ENCODE data around the gene INHA.

The INHA gene

GRCh38 chr2:219559156-219559915 is 12.8 kb upstream of the INHA start:
- DNase-seq = no peak

- DNase-seq = peak; percentile 23
Observed at GRCh38 chr2:219560037-219560892, 11.8 kb upstream of the INHA start.

- DNase-seq = no peak
Observed at GRCh38 chr2:219560893-219561178, 11.3 kb upstream of the INHA start.

- no peak for DNase-seq
Observed at GRCh38 chr2:219561179-219562048, 10.7 kb upstream of the INHA start.

GRCh38 chr2:219562049-219563020 is 9.8 kb upstream of the INHA start:
- no peak for DNase-seq

- no peak for DNase-seq
Observed at GRCh38 chr2:219563271-219563928, 8.7 kb upstream of the INHA start.

- no peak for DNase-seq
Observed at GRCh38 chr2:219565130-219566080, 6.7 kb upstream of the INHA start.

- DNase-seq = no peak
Observed at GRCh38 chr2:219566640-219567039, 5.5 kb upstream of the INHA start.

GRCh38 chr2:219567131-219567530 is 5.0 kb upstream of the INHA start:
- no peak for DNase-seq

GRCh38 chr2:219567791-219568361 is 4.2 kb upstream of the INHA start:
- DNase-seq = no peak

- no peak for DNase-seq
Observed at GRCh38 chr2:219569041-219569440, 3.1 kb upstream of the INHA start.

- no peak for DNase-seq
Observed at GRCh38 chr2:219569635-219570034, 2.5 kb upstream of the INHA start.

GRCh38 chr2:219570194-219570923 is 1.8 kb upstream of the INHA start:
- no peak for DNase-seq

- DNase-seq = no peak
Observed at GRCh38 chr2:219570924-219571310, 1.2 kb upstream of the INHA start.

- no peak for DNase-seq
Observed at GRCh38 chr2:219571311-219572236, 536 bp upstream of the INHA start, which contains the start of gene OBSL1. TSS of gene OBSL1 (minus strand) at chr2:219571539. CDS start at chr2:219571232, 307 bp downstream.

GRCh38 chr2:219573166-219573565 is 1.1 kb downstream of the INHA start:
- DNase-seq = no peak

- DNase-seq = no peak
Observed at GRCh38 chr2:219574484-219575311, 2.6 kb downstream of the INHA start.

All from CD4-positive, alpha-beta T cell treated with Interleukin-17A for 1 hour (primary cell).